Measurements from ENCODE around the gene DHX35. TPM values are rescaled to one million over a fixed set of nuclear protein-coding genes. Genes with fewer than 3 reads are reported as not detected.

Gene DHX35
- total and polyA plus RNA-seq, 2 of the 13 experiments (the other 11 are each of a cell fraction or from before 2014, with no cell fraction given) = 25.8 to 28.7 TPM

GRCh38 chr20:39029364-39029763 is 67.2 kb downstream of the DHX35 start:
- no peak overlapping the region for H3K9ac ChIP-seq (ENCODE audit: insufficient read depth, low read depth, low read length)
- 92% methylated on average over 5 of the region's 5 CpGs for WGBS (ENCODE audit: low lambda C conversion rate)
- peaks cover 12% of the 10 kb centered on the region; the same call in 1 of the 2 replicates for H3K4me1 ChIP-seq (ENCODE audit: insufficient read depth, low read length)
- DNase-seq (ENCODE audit: low spot score) = no peak
- peaks cover 25 to 47% of the 10 kb centered on the region in 2 experiments for H3K36me3 ChIP-seq (replicated peaks in 1 of 2; ENCODE audit: control insufficient read depth in 1 of 2, insufficient read depth in 2 of 2, low read length in 2 of 2)
- no peak for TF ChIP-seq SMAD9 (CRISPR knock-in tag; IDR thresholded peaks at IDR 0.05)
- no peak for TF ChIP-seq ZNF776 (CRISPR knock-in tag; IDR thresholded peaks at IDR 0.05)
- no peak for TF ChIP-seq PHB2 (IDR thresholded peaks at IDR 0.05; ENCODE audit: partially characterized antibody)
- no peak for TF ChIP-seq HNF4A (CRISPR knock-in tag; IDR thresholded peaks at IDR 0.05)
- TF ChIP-seq ZNF530 (CRISPR knock-in tag; IDR thresholded peaks at IDR 0.05; ENCODE audit: low read depth) = no peak
- TF ChIP-seq DBP (CRISPR knock-in tag; IDR thresholded peaks at IDR 0.05; ENCODE audit: not compliant biosample characterization) = no peak
- no peak for TF ChIP-seq ZNF792 (CRISPR knock-in tag; IDR thresholded peaks at IDR 0.05)
- TF ChIP-seq CERS6 (CRISPR knock-in tag; IDR thresholded peaks at IDR 0.05) = no peak
- no peak for TF ChIP-seq THAP7 (CRISPR knock-in tag; IDR thresholded peaks at IDR 0.05)
- TF ChIP-seq MTF2 (CRISPR knock-in tag; IDR thresholded peaks at IDR 0.05; ENCODE audit: borderline replicate concordance) = no peak
- no peak for TF ChIP-seq PBX2 (CRISPR knock-in tag; IDR thresholded peaks at IDR 0.05)
- no peak for TF ChIP-seq GPN1 (CRISPR knock-in tag; IDR thresholded peaks at IDR 0.05; ENCODE audit: borderline replicate concordance)
- TF ChIP-seq FUBP1 (CRISPR knock-in tag; IDR thresholded peaks at IDR 0.05; ENCODE audit: borderline replicate concordance) = no peak
- no peak for TF ChIP-seq CBX5 (CRISPR knock-in tag; IDR thresholded peaks at IDR 0.05; ENCODE audit: borderline replicate concordance)
- no peak for TF ChIP-seq ZUFSP (CRISPR knock-in tag; IDR thresholded peaks at IDR 0.05; ENCODE audit: borderline replicate concordance)
- TF ChIP-seq KMT2A (CRISPR knock-in tag; IDR thresholded peaks at IDR 0.05) = no peak
- no peak overlapping the region for H3K27ac ChIP-seq (ENCODE audit: extremely low read length, insufficient read depth, low read length)
- BruUV-seq (replicated peaks) = no TSS peak
- no peak overlapping the region for H3K4me3 ChIP-seq (replicated peaks in 1 of 3; ENCODE audit: insufficient read depth in 1 of 3, low read depth in 2 of 3, low read length in 3 of 3)
- H3K27me3 ChIP-seq (ENCODE audit: control insufficient read depth in 1 of 2, insufficient read depth in 2 of 2, low read length in 2 of 2) = no peaks in the 10 kb centered on the region
- no peaks in the 10 kb centered on the region for H3K79me2 ChIP-seq (ENCODE audit: insufficient read depth, low read length)
- H2AFZ ChIP-seq (ENCODE audit: low read length) = no peak overlapping the region
- H4K20me1 ChIP-seq (ENCODE audit: insufficient read depth, low read length) = no peaks in the 10 kb centered on the region
- H3K4me2 ChIP-seq (ENCODE audit: low read depth, low read length) = no peak overlapping the region
- no peak for FAIRE-seq
- ChIA-PET CTCF (ENCODE audit: low intra/inter-chr PET ratio, low total read pairs) (no interaction called here), POLR2A (no interaction called here)
- no peak for ATAC-seq
- in situ Hi-C loops (cut with HindIII; ENCODE audit: extremely low pct_ligation_motif_present, low pct_unique_long_range_greater_than_20kb) = loop anchor here (25.0 kb wide), 1 partner anchor 392 kb away; no protein-coding TSS in a partner anchor
- no peaks in the 10 kb centered on the region for H3K9me3 ChIP-seq (ENCODE audit: low read length)
- intact Hi-C loops (cut with micrococcal nuclease; ENCODE audit: unreplicated experiment) = no loop called here

Data from HepG2 (cell line).